ENCODE measurements around the gene TUBGCP3.

GRCh38 chr13:112579310-112579843, 8.6 kb downstream of the TUBGCP3 start:
- no peak for TF ChIP-seq CTCF (conservative IDR thresholded peaks at IDR 0.05)
- no peak for TF ChIP-seq EZH2 (IDR thresholded peaks at IDR 0.05; ENCODE audit: low read depth)

Data from PC-9 (cell line).